Subcutaneous abdominal adipose tissue (tissue), 5 donors: ENCODE results near the gene RRP1.
"Not testable (repeated sequence)": the region's sequence is repeated elsewhere in the genome, so short reads cannot be mapped to it uniquely, and the experiment has no call there.

Source experiments
- H3K27ac ChIP-seq: one replicate; pipeline ENCODE4 v1.7.0; 2013; ENCODE audit warnings: low read depth, mild to moderate bottlenecking, inconsistent platforms, low read length, moderate library complexity
- H3K27me3 ChIP-seq, 5 donors: one replicate each; pipeline ENCODE4 v1.7.0; 2013; ENCODE audit warnings: low read length in 5 of 5, inconsistent platforms in 1 of 5; ENCODE audit not compliant: control insufficient read depth in 5 of 5, insufficient read depth in 4 of 5
- H3K36me3 ChIP-seq, 5 donors: one replicate each; pipeline ENCODE4 v1.7.0; 2013; ENCODE audit warnings: low read length in 5 of 5; ENCODE audit not compliant: control insufficient read depth in 5 of 5, insufficient read depth in 5 of 5
- H3K4me1 ChIP-seq, 5 donors: one replicate each; pipeline ENCODE4 v1.7.0; 2013; ENCODE audit warnings: low read length in 5 of 5, mild to moderate bottlenecking in 3 of 5, moderate library complexity in 1 of 5; ENCODE audit not compliant: control insufficient read depth in 5 of 5, insufficient read depth in 5 of 5
- H3K4me3 ChIP-seq, 5 donors: one replicate each; pipeline ENCODE4 v1.7.0; 2013; ENCODE audit warnings: low read length in 5 of 5, low read depth in 1 of 5
- H3K9ac ChIP-seq, 5 donors: one replicate each; pipeline ENCODE4 v1.7.0; 2013; ENCODE audit warnings: low read length in 5 of 5, mild to moderate bottlenecking in 4 of 5, moderate library complexity in 3 of 5
- H3K9me3 ChIP-seq, 5 donors: one replicate each; pipeline ENCODE4 v1.7.0; 2013; ENCODE audit warnings: low read length in 5 of 5; ENCODE audit not compliant: control insufficient read depth in 5 of 5
- donor health status: healthy.
- donor health status: healthy.
- donor health status: healthy.
- donor health status: healthy.
- donor health status: healthy.

Gene RRP1

DNA sequence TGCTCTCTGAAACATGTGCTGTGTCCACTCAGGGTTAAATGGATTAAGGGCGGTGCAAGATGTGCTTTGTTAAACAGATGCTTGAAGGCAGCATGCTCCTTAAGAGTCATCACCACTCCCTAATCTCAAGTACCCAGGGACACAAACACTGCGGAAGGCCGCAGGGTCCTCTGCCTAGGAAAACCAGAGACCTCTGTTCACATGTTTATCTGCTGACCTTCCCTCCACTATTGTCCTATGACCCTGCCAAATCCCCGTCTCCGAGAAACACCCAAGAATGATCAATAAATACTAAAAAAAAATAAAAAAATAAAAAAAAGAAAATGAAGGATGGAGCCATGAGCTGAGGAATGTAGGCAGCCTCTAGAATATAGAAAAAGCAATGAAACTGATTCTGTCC, 33.4 kb downstream of the RRP1 start:
- H3K36me3 ChIP-seq, H3K9me3 ChIP-seq, H3K9ac ChIP-seq, H3K4me3 ChIP-seq, H3K27ac ChIP-seq: not testable (repeated sequence)
- peaks cover 0 to 15% (median 8%) of the 10 kb centered on the region in 5 donors for H3K27me3 ChIP-seq
- H3K4me1 ChIP-seq = peaks cover 0 to 15% (median 2%) of the 10 kb centered on the region in 5 donors

DNA sequence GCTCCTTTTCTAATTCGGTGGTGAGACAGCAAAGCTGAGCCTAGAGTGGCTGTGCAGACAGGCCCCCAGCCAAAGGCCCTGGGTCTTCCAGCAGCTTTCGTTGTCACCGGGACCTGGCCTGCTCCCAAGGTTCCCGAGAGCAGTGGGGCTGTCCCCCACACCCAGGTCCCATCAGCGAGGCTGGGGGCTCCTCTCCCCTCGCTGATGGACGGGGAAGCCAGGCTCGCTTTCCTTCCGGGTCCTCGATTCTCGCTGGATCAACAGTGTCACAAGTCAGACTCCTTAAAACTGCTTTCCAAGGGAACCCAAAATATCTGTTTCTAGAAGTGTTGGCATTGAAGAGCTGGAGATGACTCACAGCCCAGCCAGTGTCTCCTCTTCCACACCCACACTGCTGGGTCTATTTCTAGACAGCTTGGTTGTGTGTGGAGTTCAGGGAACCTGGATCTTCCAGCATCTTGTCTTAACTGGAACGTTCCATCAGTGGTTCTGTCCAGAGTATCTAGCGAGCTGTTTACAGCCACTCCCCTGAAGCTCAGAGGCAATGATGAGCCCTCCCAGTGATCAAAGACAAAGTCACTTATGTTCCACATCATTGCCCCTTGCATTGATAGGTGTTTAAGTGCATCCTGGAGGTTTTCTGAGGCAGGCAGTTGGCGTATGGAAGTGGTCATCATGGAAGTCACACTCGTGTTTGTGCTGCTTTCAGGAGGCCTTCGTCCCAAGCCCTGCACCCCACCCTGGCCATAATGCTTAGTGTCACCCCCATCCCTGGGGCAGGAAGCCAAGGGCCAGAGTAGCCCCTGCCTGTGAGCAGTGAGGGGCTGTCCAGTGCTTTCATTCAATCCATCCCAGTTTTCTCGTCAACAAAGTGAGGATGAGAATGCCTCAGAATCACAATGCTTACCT, 35.2 kb downstream of the RRP1 start:
- H3K27ac ChIP-seq = no peak overlapping the region
- no peak overlapping the region for H3K9ac ChIP-seq
- peaks cover 0 to 22% (median 10%) of the 10 kb centered on the region in 5 donors for H3K27me3 ChIP-seq
- H3K4me3 ChIP-seq = no peak overlapping the region
- H3K4me1 ChIP-seq = peaks cover 0 to 9% (median 0%) of the 10 kb centered on the region in 5 donors
- no peaks in the 10 kb centered on the region for H3K36me3 ChIP-seq
- H3K9me3 ChIP-seq = no peaks in the 10 kb centered on the region

GRCh38 chr21:43825242-43825935, 36.0 kb downstream of the RRP1 start:
- H3K36me3 ChIP-seq = no peaks in the 10 kb centered on the region
- no peak overlapping the region for H3K4me3 ChIP-seq
- no peak overlapping the region for H3K27ac ChIP-seq
- peaks cover 0 to 11% (median 0%) of the 10 kb centered on the region in 5 donors for H3K4me1 ChIP-seq
- H3K9me3 ChIP-seq = no peaks in the 10 kb centered on the region
- no peak overlapping the region for H3K9ac ChIP-seq
- H3K27me3 ChIP-seq = peaks cover 2 to 25% (median 13%) of the 10 kb centered on the region in 5 donors

DNA sequence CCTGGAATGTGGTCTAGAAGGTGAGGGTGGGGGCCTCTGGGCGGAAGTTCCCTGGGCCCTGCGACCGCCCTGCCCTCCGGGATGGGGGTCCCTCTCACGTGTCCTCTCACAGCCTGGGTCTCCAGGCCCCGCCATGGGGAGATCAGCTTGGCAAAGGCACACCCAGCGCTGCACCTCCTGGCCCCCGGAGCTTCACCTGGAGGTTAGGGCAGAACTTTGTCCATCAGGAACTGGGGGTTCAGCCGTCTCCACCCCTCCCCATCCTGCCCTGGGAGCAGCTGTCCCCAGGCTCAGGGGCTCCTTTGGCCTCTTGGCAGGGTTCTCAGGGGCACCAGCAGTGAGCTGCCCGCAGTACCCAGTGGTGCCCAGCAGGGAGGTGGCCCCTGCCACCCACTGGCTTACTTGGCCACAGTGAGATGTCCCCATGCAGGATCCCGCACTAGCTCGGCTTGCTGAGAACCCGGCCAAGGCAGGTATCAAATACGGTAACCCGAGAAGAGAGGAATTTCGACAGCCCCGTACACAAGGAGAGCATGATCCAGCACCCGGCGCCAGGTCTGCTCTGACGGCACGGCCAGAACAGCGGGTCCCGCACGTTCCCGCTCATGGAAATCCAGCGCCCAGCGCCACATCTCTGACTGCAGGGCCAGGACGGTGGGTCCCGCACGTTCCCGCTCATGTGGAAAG, 36.7 kb downstream of the RRP1 start:
- H3K4me3 ChIP-seq = no peak overlapping the region
- no peak overlapping the region for H3K27ac ChIP-seq
- H3K9me3 ChIP-seq = no peaks in the 10 kb centered on the region
- H3K4me1 ChIP-seq = peaks cover 0 to 11% (median 0%) of the 10 kb centered on the region in 5 donors
- H3K27me3 ChIP-seq = peaks cover 2 to 29% (median 15%) of the 10 kb centered on the region in 5 donors
- no peak overlapping the region for H3K9ac ChIP-seq
- no peaks in the 10 kb centered on the region for H3K36me3 ChIP-seq

- Histone ChIP-seq H3K9me3 (no peaks in the 10 kb centered on the region), H3K27me3 (peaks cover 2 to 34% (median 15%) of the 10 kb centered on the region in 5 donors), H3K27ac (no peak overlapping the region), H3K4me3 (no peak overlapping the region), H3K4me1 (peaks cover 0 to 11% (median 0%) of the 10 kb centered on the region in 5 donors), H3K9ac (no peak overlapping the region), H3K36me3 (no peaks in the 10 kb centered on the region)
These were observed 37.2 kb downstream of the RRP1 start for GRCh38 chr21:43826623-43826974.

DNA sequence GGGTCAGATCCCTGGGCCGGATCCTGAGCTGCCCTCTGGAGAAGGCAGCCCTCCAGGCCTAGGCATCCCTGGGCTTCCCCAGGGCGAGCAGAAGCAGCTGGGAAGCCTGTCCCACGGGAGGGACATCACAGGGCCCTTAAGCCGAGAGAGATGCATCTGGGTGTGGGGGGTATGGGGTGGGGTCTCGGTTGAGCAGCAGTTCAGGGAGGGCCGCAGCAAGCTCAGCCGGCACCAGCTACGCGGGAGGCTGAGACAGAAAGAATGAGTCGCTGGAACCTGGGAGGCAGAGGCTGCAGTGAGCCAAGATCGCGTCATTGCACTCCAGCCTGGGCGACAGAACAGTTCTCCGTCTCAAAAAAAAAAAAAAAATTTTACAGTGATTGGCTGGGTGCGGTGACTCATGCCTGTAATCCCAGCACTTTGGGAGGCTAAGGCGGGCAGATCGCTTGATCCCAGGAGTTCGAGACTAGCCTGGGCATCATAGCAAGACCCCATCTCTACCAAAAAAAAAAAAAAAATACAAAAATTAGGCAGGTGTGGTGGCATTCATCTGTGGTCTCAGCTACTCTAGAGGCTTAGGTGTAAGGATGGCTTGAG, 37.7 kb downstream of the RRP1 start:
- H3K9me3 ChIP-seq = no peaks in the 10 kb centered on the region
- peaks cover 2 to 36% (median 15%) of the 10 kb centered on the region in 5 donors for H3K27me3 ChIP-seq
- H3K36me3 ChIP-seq = no peaks in the 10 kb centered on the region
- no peak overlapping the region for H3K9ac ChIP-seq
- H3K4me3 ChIP-seq = no peak overlapping the region
- no peak overlapping the region for H3K27ac ChIP-seq
- H3K4me1 ChIP-seq = peaks cover 0 to 11% (median 0%) of the 10 kb centered on the region in 5 donors

GRCh38 chr21:43829161-43829560, 39.8 kb downstream of the RRP1 start:
- peaks cover 2 to 43% (median 20%) of the 10 kb centered on the region in 5 donors for H3K27me3 ChIP-seq
- no peak overlapping the region for H3K27ac ChIP-seq
- H3K9ac ChIP-seq = no peak overlapping the region
- peaks cover 0 to 7% (median 0%) of the 10 kb centered on the region in 5 donors for H3K9me3 ChIP-seq
- H3K4me3 ChIP-seq = no peak overlapping the region
- H3K4me1 ChIP-seq = peaks cover 0 to 11% (median 0%) of the 10 kb centered on the region in 5 donors
- H3K36me3 ChIP-seq = no peaks in the 10 kb centered on the region

- H3K36me3 ChIP-seq = no peaks in the 10 kb centered on the region
- peaks cover 0 to 7% (median 0%) of the 10 kb centered on the region in 5 donors for H3K9me3 ChIP-seq
- no peak overlapping the region for H3K27ac ChIP-seq
- H3K27me3 ChIP-seq = peaks cover 2 to 43% (median 20%) of the 10 kb centered on the region in 5 donors
- H3K9ac ChIP-seq = no peak overlapping the region
- no peak overlapping the region for H3K4me3 ChIP-seq
- peaks cover 0 to 13% (median 3%) of the 10 kb centered on the region in 5 donors for H3K4me1 ChIP-seq
These were observed 40.3 kb downstream of the RRP1 start for GRCh38 chr21:43829575-43830119.

DNA sequence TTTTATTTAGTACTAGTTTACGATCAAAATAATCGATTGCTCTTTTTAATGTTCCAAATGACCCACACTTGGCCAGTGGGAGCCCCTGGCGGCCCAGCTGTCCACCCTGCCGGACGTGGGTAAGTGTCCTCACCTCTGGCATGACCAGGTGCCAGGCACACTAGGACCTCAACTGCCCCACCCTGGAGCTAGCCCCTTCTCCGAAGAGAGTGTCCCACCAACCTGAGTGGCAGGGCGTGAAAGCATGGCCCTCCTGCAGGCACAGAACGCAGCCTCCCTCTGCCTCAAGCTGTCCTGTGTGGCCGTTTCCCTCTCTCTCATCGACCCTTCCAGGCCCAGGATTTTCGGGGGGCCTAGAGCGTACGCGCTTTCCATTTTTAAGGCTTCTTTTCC, 42.8 kb downstream of the RRP1 start:
- H3K4me1 ChIP-seq = peaks cover 0 to 21% (median 9%) of the 10 kb centered on the region in 5 donors
- no peaks in the 10 kb centered on the region for H3K36me3 ChIP-seq
- H3K27ac ChIP-seq = no peak overlapping the region
- H3K9ac ChIP-seq = no peak overlapping the region
- H3K27me3 ChIP-seq = peaks cover 2 to 28% (median 15%) of the 10 kb centered on the region in 5 donors
- peaks cover 0 to 7% (median 0%) of the 10 kb centered on the region in 5 donors for H3K9me3 ChIP-seq
- H3K4me3 ChIP-seq = no peak overlapping the region
